ENCODE data around the gene ANO9. TPM values are rescaled to one million over a fixed set of nuclear protein-coding genes. Genes with fewer than 3 reads are reported as not detected.

ANO9 gene
- total RNA-seq, 1 donor from 2014 or later = 1.9 TPM

GRCh38 chr11:462107-462890 is 20.5 kb upstream of the ANO9 start:
- no peak overlapping the region for H3K27ac Mint-ChIP-seq (ENCODE audit: unreplicated experiment)
- Histone ChIP-seq H3K4me2 (ENCODE audit: low read length) (no peak overlapping the region), H3K79me2 (ENCODE audit: insufficient read depth, low read length) (peaks cover 43% of the 10 kb centered on the region), H3K27me3 (ENCODE audit: insufficient read depth, low read length) (no peaks in the 10 kb centered on the region), H3K9ac (ENCODE audit: low read length) (no peak overlapping the region), H3K9me3 (ENCODE audit: insufficient read depth, low read depth, low read length) (no peaks in the 10 kb centered on the region), H3K27ac (ENCODE audit: low read depth, low read length) (no peak overlapping the region), H3K4me1 (ENCODE audit: insufficient read depth, low read length) (no peaks in the 10 kb centered on the region), H3K4me3 (ENCODE audit: insufficient read depth, low read depth, low read length) (no peak overlapping the region), H2AFZ (ENCODE audit: low read depth, low read length) (no peak overlapping the region), H4K20me1 (ENCODE audit: insufficient read depth, low read length) (peaks cover 16% of the 10 kb centered on the region), H3K36me3 (ENCODE audit: insufficient read depth, low read length) (no peaks in the 10 kb centered on the region)
- no peaks in the 10 kb centered on the region for H3K27me3 Mint-ChIP-seq (ENCODE audit: low read depth, unreplicated experiment)
- peaks cover 2% of the 10 kb centered on the region for H3K36me3 Mint-ChIP-seq (ENCODE audit: low read depth, unreplicated experiment)
- no peak for TF ChIP-seq CTCF (IDR thresholded peaks at IDR 0.05; ENCODE audit: insufficient read depth, low read depth, low read length)
- no peak for TF ChIP-seq EZH2 (IDR thresholded peaks at IDR 0.05; ENCODE audit: insufficient read depth, low read length)
- no peak overlapping the region for H3K4me3 Mint-ChIP-seq (ENCODE audit: unreplicated experiment)
- FAIRE-seq (no peak), DNase-seq (ENCODE audit: low read depth) (no peak)
- no peaks in the 10 kb centered on the region for H3K9me3 Mint-ChIP-seq (ENCODE audit: unreplicated experiment)
- H3K4me1 Mint-ChIP-seq (ENCODE audit: low read depth, unreplicated experiment) = peaks cover 3% of the 10 kb centered on the region

- Histone ChIP-seq H3K9me3 (ENCODE audit: insufficient read depth, low read depth, low read length) (no peaks in the 10 kb centered on the region), H3K27me3 (ENCODE audit: insufficient read depth, low read length) (no peaks in the 10 kb centered on the region), H3K4me1 (ENCODE audit: insufficient read depth, low read length) (no peaks in the 10 kb centered on the region), H3K9ac (ENCODE audit: low read length) (no peak overlapping the region), H3K36me3 (ENCODE audit: insufficient read depth, low read length) (no peaks in the 10 kb centered on the region), H2AFZ (ENCODE audit: low read depth, low read length) (no peak overlapping the region), H3K27ac (ENCODE audit: low read depth, low read length) (no peak overlapping the region), H3K4me3 (ENCODE audit: insufficient read depth, low read depth, low read length) (no peak overlapping the region), H3K4me2 (ENCODE audit: low read length) (no peak overlapping the region), H3K79me2 (ENCODE audit: insufficient read depth, low read length) (peaks cover 50% of the 10 kb centered on the region), H4K20me1 (ENCODE audit: insufficient read depth, low read length) (peaks cover 22% of the 10 kb centered on the region)
- peaks cover 3% of the 10 kb centered on the region for H3K4me1 Mint-ChIP-seq (ENCODE audit: low read depth, unreplicated experiment)
- no peak overlapping the region for H3K4me3 Mint-ChIP-seq (ENCODE audit: unreplicated experiment)
- TF ChIP-seq EZH2 (IDR thresholded peaks at IDR 0.05; ENCODE audit: insufficient read depth, low read length) (no peak), CTCF (IDR thresholded peaks at IDR 0.05; ENCODE audit: insufficient read depth, low read depth, low read length) (no peak)
- no peaks in the 10 kb centered on the region for H3K9me3 Mint-ChIP-seq (ENCODE audit: unreplicated experiment)
- no peaks in the 10 kb centered on the region for H3K27me3 Mint-ChIP-seq (ENCODE audit: low read depth, unreplicated experiment)
- H3K36me3 Mint-ChIP-seq (ENCODE audit: low read depth, unreplicated experiment) = peaks cover 3% of the 10 kb centered on the region
- no peak overlapping the region for H3K27ac Mint-ChIP-seq (ENCODE audit: unreplicated experiment)
- DNase-seq (ENCODE audit: low read depth) = no peak
- FAIRE-seq = no peak
These were observed 19.8 kb upstream of the ANO9 start for GRCh38 chr11:461626-462025.
